ENCODE measurements around the gene TMEM121.

The TMEM121 gene

DNA sequence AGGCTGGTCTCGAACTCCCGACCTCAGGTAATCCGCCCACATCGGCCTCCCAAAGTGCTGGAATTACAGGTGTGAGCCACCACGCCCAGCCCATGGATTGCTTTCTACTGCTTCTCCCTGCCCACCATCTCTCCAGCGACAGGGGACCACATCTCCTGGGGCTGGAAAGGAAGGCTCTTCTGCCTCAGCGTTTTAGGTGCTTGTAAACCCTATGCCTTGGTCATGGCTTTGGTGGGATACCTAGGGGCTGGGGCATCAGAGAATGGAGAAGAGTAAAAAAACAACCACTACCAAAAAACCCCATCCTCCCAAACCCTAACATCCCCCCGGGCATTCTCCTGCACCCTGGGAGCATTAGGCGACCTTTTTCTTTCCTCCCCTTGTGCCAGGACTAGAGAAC, 1.1 kb upstream of the TMEM121 start:
- no peak overlapping the region for H3K9ac ChIP-seq (ENCODE audit: low read depth, low read length)
- H3K4me1 ChIP-seq (ENCODE audit: insufficient read depth, low read length) = no peaks in the 10 kb centered on the region; the same call in 1 of the 2 replicates
- no peaks in the 10 kb centered on the region for H3K9me3 ChIP-seq (ENCODE audit: control insufficient read depth, insufficient read depth, low read length)
- H3K36me3 ChIP-seq (ENCODE audit: insufficient read depth, low read length) = no peaks in the 10 kb centered on the region

DNA sequence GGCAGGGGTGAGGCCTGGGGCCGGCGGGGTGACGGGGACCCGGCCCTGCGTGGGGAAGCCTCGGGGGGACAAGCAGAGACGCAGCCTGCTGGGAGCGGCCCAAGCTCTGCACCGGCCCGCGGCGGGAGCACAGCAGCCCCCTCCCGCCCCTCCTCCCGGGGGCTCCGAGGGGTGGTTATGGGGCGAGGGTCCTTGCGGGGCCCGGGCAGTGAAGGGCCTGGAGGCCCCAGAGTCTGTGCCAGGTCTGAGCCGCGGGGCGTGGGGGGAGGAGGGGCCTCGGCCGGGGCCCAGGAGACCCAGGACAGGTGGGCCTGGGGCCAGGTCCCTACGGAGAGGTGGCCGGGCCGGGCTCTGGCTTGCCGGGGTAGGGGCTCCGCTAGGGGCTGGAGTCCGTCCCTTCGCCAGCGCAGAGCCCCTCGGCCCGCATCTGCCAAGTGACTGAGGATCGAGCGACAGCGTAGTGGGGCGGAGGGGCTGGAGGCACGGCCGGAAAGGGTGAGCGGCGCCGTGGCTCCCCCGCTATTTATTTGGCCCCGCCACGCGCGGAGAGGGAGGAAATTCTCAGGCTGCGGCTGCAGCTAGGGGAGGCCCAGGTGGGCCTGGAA, 495 bp downstream of the TMEM121 start:
- no peaks in the 10 kb centered on the region for H3K9me3 ChIP-seq (ENCODE audit: control insufficient read depth, insufficient read depth, low read length)
- H3K36me3 ChIP-seq (ENCODE audit: insufficient read depth, low read length) = no peaks in the 10 kb centered on the region
- H3K9ac ChIP-seq (ENCODE audit: low read depth, low read length) = peak overlapping the region; percentile 45; the same call in 1 of the 2 replicates
- H3K4me1 ChIP-seq (ENCODE audit: insufficient read depth, low read length) = no peaks in the 10 kb centered on the region; the same call in 1 of the 2 replicates

DNA sequence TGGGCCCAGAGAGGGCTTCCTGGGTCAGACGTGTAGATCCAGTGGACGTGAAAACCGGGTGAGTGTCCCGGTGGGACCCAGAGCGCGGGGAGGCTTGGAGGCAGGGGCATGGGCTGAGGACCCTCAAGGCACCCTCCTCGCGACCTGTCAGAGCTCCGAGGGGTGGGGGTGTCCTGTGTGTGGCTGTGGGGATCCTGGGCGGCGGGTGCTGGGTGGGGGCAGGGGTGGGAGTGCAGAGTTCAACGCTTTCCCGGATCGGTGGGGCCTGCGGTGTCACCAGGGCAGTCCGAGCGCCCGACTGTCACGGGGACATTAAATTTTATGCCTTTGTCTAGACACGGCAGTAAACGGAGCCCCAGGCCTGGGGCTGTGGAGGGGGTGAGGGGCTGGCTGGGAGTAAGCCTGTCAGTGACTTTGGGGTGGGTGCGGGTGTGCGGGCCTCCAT, 1.0 kb downstream of the TMEM121 start:
- Histone ChIP-seq H3K9ac (ENCODE audit: low read depth, low read length) (peak overlapping the region; percentile 63; the same call in 1 of the 2 replicates), H3K9me3 (ENCODE audit: control insufficient read depth, insufficient read depth, low read length) (no peaks in the 10 kb centered on the region), H3K4me1 (ENCODE audit: insufficient read depth, low read length) (no peaks in the 10 kb centered on the region; the same call in 1 of the 2 replicates), H3K36me3 (ENCODE audit: insufficient read depth, low read length) (no peaks in the 10 kb centered on the region)

DNA sequence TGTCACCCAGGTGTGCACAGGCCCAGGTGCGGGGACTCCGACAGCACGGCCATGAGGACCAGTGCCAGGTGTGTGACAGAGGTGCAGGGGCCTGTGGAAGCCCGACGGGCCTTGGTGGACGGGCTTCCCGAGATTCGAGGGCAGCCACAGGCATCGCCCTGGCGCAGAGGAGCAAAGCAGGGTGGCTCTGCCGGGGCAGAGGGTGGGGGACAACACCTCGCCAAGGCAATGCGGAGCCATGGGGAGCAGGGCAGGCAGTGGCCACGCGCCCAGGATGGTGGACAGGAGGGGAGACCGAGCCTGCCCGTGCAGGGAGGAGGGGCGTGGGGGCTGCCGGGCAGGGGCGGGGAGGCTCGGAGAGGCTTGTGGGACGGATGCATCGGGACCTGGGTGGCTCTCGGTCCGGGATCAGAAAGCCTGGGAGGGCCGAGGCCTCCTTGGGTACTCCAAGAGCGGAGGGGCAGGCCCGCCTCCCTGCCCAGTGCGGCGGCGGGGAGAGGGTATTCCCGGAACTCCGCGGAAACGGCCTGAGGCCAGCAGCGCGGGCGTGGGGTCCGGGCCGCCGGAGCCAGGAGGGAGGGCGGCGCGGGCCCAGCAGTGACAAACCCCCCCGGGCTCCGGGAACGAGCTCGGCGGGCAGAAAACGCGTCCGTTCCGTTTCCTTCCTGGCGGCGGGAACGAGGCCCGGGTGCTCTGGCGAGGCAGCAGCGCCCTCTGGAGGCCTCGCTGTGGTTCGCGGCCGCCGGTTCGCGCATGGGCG, 1.6 kb downstream of the TMEM121 start:
- Histone ChIP-seq H3K36me3 (ENCODE audit: insufficient read depth, low read length) (no peaks in the 10 kb centered on the region), H3K4me1 (ENCODE audit: insufficient read depth, low read length) (no peaks in the 10 kb centered on the region; the same call in 1 of the 2 replicates), H3K9ac (ENCODE audit: low read depth, low read length) (peak overlapping the region; percentile 63; the same call in 1 of the 2 replicates), H3K9me3 (ENCODE audit: control insufficient read depth, insufficient read depth, low read length) (no peaks in the 10 kb centered on the region)

DNA sequence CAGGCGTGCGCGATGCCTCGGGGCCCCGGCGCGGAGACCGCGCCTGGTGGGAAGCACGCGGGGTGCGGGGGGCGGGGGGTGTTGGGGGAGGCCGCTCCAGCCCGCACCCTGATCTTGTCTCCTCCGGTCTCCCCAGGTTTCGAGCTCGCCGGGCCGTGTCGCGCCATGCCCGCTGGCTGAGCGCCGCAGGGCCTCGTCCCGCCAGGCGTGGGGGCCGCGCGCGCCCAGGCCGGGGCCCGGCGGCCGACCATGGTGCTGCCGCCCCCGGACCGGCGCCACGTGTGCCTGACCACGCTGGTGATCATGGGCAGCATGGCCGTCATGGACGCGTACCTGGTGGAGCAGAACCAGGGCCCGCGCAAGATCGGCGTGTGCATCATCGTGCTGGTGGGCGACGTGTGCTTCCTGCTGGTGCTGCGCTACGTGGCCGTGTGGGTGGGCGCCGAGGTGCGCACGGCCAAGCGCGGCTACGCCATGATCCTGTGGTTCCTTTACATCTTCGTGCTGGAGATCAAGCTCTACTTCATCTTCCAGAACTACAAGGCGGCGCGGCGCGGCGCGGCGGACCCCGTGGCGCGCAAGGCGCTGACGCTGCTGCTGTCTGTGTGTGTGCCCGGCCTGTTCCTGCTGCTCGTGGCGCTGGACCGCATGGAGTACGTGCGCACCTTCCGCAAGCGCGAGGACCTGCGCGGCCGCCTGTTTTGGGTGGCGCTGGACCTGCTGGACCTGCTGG, 2.4 kb downstream of the TMEM121 start:
- H3K9ac ChIP-seq (ENCODE audit: low read depth, low read length) = no peak overlapping the region; the same call in 1 of the 2 replicates
- no peaks in the 10 kb centered on the region; the same call in 1 of the 2 replicates for H3K4me1 ChIP-seq (ENCODE audit: insufficient read depth, low read length)
- H3K9me3 ChIP-seq (ENCODE audit: control insufficient read depth, insufficient read depth, low read length) = no peaks in the 10 kb centered on the region
- H3K36me3 ChIP-seq (ENCODE audit: insufficient read depth, low read length) = no peaks in the 10 kb centered on the region

DNA sequence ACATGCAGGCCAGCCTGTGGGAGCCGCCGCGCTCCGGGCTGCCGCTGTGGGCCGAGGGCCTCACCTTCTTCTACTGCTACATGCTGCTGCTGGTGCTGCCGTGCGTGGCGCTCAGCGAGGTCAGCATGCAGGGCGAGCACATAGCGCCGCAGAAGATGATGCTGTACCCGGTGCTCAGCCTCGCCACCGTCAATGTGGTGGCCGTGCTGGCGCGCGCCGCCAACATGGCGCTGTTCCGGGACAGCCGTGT, 2.9 kb downstream of the TMEM121 start:
- H3K36me3 ChIP-seq (ENCODE audit: insufficient read depth, low read length) = no peaks in the 10 kb centered on the region
- no peak overlapping the region for H3K9ac ChIP-seq (ENCODE audit: low read depth, low read length)
- no peaks in the 10 kb centered on the region for H3K9me3 ChIP-seq (ENCODE audit: control insufficient read depth, insufficient read depth, low read length)
- H3K4me1 ChIP-seq (ENCODE audit: insufficient read depth, low read length) = no peaks in the 10 kb centered on the region; the same call in 1 of the 2 replicates

DNA sequence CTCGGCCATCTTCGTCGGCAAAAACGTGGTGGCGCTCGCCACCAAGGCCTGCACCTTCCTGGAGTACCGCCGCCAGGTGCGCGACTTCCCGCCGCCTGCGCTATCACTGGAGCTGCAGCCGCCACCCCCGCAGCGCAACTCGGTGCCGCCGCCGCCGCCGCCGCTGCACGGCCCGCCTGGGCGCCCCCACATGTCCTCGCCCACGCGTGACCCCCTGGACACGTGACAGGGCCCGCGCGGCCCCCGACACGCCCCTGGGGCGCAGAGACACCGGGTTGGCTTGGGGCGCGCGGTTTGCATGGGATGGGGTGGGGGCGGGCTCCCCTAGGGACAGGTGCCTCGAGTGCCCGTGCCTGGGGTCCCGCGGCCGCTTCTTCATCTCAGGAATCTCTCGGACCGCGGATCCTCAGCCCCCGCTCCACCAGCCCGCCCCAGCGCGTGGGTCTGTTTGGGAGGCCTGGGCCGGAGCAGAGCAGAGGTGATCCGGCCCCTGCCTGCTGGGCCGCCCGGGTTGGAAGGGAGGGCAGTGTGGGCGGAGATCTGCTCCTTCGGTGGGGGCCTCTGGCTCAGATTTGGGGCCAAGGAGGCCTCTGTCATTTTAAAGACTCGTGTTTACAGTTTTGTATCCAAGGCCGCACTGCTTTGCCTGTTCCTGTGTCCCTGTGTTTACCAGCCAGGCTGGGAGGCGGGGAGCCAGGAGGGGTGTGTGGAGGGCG, 3.3 kb downstream of the TMEM121 start:
- Histone ChIP-seq H3K4me1 (ENCODE audit: insufficient read depth, low read length) (no peaks in the 10 kb centered on the region; the same call in 1 of the 2 replicates), H3K36me3 (ENCODE audit: insufficient read depth, low read length) (no peaks in the 10 kb centered on the region), H3K9me3 (ENCODE audit: control insufficient read depth, insufficient read depth, low read length) (no peaks in the 10 kb centered on the region), H3K9ac (ENCODE audit: low read depth, low read length) (no peak overlapping the region)

DNA sequence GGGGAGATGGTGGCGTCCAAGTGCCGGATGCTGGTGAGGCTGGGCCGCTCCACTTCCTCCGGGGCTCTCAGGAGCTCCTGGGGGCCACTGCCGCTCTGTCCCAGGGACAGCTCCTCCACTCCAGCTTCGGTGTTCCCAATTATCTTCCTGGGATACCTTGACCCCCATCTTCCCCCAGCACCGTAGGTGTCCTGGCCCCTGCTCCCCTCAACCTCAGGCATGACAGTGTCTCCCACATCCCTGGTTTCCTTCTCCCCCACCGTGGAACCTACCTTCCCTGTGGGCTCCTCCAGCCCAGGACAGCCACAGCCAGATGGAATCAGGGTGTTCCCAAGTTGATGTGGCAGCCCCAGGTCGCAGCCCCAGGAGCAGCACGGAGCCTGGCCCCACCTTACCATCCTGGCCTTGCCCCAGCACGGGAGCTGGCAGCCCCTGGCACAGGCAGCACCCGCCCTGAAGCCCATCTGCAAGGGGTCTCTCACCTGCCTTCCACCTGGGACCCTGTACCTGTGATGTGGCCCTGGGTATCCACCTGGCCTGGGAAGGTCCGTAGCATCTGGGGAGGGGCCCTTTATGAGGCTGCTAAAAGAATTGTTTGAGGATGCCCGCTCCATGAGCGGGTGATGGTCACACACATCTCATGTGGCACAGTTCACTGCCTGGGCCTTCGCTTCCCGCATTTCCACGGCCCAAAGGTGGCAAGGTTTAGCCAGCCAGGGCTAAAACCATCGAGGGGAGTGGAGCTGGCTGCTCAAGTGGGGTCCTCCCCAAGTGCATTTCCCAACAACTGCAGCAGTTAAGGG, 4.1 kb downstream of the TMEM121 start:
- Histone ChIP-seq H3K9ac (ENCODE audit: low read depth, low read length) (no peak overlapping the region), H3K4me1 (ENCODE audit: insufficient read depth, low read length) (no peaks in the 10 kb centered on the region; the same call in 1 of the 2 replicates), H3K9me3 (ENCODE audit: control insufficient read depth, insufficient read depth, low read length) (no peaks in the 10 kb centered on the region), H3K36me3 (ENCODE audit: insufficient read depth, low read length) (no peaks in the 10 kb centered on the region)

DNA sequence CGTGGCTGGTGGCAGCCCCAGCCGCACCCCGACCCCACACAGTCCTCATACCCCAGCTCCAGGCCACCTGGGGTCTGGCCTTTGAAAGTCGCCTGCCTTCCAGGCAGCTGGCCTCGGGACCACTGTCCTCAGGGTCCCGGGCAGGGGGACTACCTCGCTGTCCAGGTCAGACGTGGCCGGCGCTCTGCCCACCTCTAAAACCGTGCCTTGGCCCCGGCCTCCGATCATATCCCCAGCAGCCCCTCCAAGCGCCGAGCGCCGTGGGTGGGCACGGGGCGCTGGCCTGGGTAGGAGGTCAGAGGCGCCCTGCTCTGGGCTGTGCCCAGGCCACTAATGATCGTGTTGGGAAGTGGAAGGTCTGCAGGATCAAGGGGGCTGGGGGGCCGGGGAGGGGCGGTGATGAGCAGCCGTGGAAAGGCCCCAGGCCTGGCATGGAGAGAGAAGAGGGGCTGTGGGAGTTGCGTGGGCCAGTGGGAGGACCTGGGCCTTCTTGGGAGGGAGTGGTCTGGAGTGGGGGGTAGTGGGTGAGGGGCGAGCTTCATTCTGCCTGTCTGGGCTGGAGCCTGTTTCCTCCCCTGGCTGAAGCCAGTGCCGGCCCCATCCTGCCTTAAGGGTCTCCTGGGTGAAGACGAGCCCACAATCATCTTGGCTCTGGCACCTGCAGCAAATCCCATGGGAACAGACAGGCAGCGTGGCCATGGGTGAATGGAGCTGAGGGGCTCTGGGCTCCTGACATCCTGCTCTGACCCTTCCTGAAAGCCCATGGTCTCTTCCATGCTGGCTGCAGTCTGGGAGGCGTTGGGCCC, 4.9 kb downstream of the TMEM121 start:
- no peaks in the 10 kb centered on the region for H3K9me3 ChIP-seq (ENCODE audit: control insufficient read depth, insufficient read depth, low read length)
- H3K9ac ChIP-seq (ENCODE audit: low read depth, low read length) = no peak overlapping the region
- no peaks in the 10 kb centered on the region for H3K36me3 ChIP-seq (ENCODE audit: insufficient read depth, low read length)
- H3K4me1 ChIP-seq (ENCODE audit: insufficient read depth, low read length) = no peaks in the 10 kb centered on the region

DNA sequence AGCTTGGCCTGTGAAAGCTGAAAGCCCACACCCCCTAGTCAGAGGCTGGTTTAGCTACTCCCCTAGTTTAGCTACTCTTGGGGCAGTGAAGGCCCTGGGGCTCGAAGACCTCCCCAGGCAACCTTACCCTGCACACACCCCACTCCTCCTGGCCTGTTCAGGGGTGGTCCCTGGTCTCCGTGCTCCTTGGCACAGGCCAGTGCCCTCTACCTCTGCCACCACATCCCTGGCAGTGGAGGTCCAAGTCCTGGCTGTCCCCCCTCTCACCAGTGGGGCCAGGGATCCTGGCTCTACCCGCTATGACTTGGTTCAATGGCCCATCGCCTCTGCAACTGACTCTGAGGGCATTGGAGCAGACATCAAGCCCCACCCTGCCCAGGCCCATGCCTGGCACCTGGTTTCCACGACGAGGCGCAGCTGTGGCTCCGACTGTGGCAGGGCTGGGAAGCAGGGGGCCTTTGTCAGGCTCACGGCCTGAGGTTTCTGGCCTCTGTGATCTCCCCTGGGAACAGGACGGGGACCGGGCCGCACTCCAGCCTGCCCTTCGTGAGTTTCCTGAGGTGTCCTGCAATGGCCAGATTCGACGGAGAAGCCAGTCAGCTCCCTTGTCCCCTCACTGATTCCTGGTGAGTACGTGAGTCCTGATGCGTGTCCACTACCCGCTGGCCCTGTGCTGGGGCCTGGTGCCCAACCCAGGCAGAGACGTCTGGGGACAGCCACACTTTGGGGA, 5.7 kb downstream of the TMEM121 start:
- Histone ChIP-seq H3K9me3 (ENCODE audit: control insufficient read depth, insufficient read depth, low read length) (no peaks in the 10 kb centered on the region), H3K4me1 (ENCODE audit: insufficient read depth, low read length) (no peaks in the 10 kb centered on the region), H3K36me3 (ENCODE audit: insufficient read depth, low read length) (no peaks in the 10 kb centered on the region), H3K9ac (ENCODE audit: low read depth, low read length) (no peak overlapping the region)

DNA sequence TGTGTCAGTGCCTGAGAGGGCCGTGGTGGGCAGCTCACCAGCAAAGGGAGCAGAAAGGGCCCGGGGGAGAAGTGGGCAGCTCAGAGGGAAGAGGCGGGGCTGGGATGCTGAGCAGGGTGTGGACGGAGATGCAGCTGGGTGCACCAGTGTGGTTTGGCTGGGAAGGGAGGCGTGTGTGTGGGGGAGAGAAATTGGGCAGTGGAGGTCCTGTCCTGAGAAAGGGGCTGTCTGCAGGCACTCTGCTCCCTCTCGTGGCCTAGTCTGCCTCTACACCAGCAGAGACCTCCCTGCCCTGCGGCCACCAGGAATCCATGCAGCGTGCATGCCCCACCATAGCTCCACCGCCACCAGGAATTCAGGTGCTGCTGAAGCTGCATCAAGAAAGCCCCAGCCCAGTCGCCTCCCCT, 6.4 kb downstream of the TMEM121 start:
- no peaks in the 10 kb centered on the region for H3K36me3 ChIP-seq (ENCODE audit: insufficient read depth, low read length)
- H3K4me1 ChIP-seq (ENCODE audit: insufficient read depth, low read length) = no peaks in the 10 kb centered on the region
- no peaks in the 10 kb centered on the region for H3K9me3 ChIP-seq (ENCODE audit: control insufficient read depth, insufficient read depth, low read length)
- H3K9ac ChIP-seq (ENCODE audit: low read depth, low read length) = no peak overlapping the region

DNA sequence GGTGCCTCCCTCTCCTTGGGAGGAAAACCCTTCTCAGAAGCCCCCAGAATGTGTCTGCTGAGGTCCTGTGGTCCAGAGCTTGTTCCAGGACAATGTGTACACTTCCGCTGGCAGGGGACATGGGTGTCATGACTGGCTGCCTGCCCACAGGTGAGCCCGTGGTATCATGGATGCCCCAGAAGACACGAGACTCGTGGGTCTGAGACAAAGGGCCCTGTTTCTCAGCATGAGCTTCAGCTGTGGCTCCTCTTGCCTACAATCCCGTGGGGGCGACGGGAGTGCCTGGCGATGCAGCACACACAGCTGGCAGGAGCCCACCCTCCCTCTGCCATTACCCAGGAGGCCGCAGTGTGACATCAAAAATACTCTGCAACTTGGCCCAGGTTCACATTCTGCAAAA, 7.0 kb downstream of the TMEM121 start:
- H3K4me1 ChIP-seq (ENCODE audit: insufficient read depth, low read length) = no peaks in the 10 kb centered on the region

More for the DNA sequence above, 7.0 kb downstream of the TMEM121 start:
- no peak overlapping the region for H3K9ac ChIP-seq (ENCODE audit: low read depth, low read length)
- H3K36me3 ChIP-seq (ENCODE audit: insufficient read depth, low read length) = no peaks in the 10 kb centered on the region
- H3K9me3 ChIP-seq (ENCODE audit: control insufficient read depth, insufficient read depth, low read length) = no peaks in the 10 kb centered on the region

Data from ES-I3 (cell line).